GM19372 (cell line): Measurements from ENCODE around the gene GTF3C6.
"Not testable (repeated sequence)": the region's sequence is repeated elsewhere in the genome, so short reads cannot be mapped to it uniquely, and the experiment has no call there.

Experiments
- ATAC-seq: cut with Tn5 transposase; IDR thresholded peaks from one replicate; pipeline ENCODE4 v1.9.1; 2021; ENCODE audit warnings: mild to moderate bottlenecking, low read depth, moderate library complexity; ENCODE audit not compliant: unreplicated experiment

The GTF3C6 gene, protein sequence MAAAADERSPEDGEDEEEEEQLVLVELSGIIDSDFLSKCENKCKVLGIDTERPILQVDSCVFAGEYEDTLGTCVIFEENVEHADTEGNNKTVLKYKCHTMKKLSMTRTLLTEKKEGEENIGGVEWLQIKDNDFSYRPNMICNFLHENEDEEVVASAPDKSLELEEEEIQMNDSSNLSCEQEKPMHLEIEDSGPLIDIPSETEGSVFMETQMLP

GRCh38 chr6:110958329-110959192 is at the start of gene GTF3C6:
TSS of gene GTF3C6 (plus strand) at chr6:110958706. CDS start at chr6:110958770, 64 bp downstream.
- ATAC-seq, result peak; percentile 92

DNA sequence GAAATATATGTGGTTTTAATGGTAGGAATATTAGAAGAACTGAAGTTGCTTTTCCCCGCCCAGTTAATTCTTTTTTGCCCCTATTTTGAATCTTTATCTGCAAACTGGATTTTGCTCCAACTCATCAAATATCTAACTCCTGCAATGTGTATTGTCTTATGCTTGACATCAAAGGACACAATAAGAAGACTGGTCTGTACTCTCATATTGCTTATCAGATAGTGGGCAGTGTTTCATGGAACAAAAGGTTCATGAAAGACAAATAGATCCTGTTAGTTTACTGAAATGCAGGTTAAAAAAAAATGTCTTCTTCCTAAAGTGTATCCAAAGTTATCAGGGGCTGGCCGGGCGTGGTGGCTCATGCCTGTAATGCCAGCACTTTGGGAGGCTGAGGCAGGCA is 27.7 kb upstream of the GTF3C6 start:
- ATAC-seq, result no peak

DNA sequence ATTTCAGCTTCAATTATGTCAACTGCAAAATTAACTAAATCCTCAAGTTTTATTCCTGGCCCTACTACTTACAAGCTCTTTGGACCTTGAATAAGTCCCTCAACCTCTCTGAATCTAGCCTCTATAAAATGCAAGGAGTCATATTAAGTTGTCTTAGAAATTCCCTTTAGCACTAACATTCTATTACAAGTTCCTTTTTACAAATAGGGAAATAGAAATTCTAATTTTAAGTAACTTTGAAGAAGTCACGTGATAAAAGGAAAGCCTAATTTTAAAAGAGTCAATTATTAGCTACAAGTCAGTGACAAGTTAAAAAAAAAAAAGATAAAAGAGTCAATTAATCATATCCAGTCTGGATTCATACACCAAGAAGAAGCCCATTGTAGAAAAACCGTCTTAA is 24.6 kb upstream of the GTF3C6 start:
- ATAC-seq, result no peak

DNA sequence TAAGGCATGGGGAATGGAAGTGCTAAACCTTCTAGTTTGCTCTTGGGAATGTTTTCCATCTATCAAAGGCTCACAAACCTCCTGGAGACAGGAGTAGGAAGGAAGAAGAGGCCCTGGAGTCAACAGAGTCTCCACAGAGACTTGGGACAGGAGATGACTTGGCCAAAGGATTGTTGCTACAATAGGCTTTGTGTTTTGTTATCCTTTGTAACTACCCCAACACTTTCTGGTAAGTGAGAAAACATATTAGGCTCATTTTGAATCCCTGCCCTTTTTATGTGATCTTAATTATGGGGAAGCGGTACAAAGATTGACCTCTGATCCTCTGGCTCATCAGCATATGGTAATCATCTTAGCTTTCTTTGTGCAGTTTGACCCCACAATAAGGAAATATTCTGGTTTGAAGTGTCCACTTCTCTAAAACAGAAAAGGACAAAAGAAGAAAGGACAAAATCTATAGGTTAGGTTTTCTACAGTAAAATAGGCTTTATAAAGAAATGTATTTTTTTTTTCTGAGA is 24.1 kb upstream of the GTF3C6 start:
- no peak for ATAC-seq

DNA sequence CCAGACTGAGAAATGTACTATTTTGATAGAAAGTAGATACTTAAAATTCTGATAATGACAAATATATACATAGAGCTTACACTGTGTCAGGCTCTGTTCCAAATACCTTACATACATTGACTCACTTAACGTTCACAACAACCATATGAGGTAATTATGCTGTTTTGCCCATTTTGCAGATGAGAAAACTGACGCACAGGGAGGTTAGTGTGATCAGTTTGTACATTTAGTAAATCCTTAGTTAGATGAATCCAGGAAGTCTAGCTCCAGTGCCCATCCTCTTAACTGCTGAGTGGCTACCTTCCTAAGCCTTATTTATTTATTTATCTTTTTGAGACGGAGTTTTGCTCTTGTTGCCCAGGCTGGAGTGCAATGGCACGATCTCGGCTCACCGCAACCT is 23.3 kb upstream of the GTF3C6 start:
- ATAC-seq, result no peak

DNA sequence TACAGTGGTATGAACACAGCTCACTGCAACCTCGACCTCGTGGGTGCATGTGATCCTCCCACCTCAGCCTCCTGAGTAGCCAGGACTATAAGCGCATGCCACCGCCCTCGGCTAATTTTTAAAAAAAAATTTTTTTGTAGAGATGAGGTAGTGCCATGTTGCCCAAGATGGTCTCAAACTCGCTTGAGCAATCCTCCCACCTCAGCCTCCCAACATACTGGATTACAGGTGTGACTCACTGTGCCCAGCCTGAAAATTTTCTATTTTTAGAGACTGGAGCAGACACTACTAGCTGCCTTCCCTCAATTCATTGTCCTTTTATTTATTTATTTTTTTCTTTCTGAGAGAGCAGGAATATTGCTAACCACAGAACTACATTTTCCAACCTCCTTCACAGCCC is 20.3 kb upstream of the GTF3C6 start:
- no peak for ATAC-seq

- no peak for ATAC-seq
Measured at GRCh38 chr6:110939429-110940200, 18.9 kb upstream of the GTF3C6 start.

DNA sequence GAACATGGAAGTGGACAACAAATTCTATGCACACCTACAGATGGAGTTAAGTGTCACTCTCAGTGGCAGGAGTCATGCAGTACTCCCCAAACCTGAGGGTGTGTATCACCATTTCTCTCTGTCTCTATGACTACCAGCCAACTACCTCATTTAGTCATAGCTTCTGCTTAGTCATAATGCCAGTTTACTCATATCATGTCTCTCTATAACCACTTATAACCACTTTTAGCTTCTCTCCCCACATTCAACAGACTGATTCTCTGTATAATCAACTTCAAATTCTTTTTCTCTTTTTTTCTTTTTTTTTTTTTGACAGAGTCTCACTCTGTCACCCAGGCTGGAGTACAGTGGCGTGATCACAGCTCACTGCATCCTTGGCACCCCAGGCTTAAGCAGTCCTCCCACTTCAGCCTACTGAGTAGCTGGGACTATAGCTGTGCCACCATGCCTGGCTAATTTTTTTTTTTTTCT is 13.8 kb upstream of the GTF3C6 start:
- peak; percentile 98 for ATAC-seq

GRCh38 chr6:110946498-110946897 is 12.0 kb upstream of the GTF3C6 start:
- ATAC-seq, result no peak

- no peak for ATAC-seq
Measured at GRCh38 chr6:110949679-110950285, 8.7 kb upstream of the GTF3C6 start.

DNA sequence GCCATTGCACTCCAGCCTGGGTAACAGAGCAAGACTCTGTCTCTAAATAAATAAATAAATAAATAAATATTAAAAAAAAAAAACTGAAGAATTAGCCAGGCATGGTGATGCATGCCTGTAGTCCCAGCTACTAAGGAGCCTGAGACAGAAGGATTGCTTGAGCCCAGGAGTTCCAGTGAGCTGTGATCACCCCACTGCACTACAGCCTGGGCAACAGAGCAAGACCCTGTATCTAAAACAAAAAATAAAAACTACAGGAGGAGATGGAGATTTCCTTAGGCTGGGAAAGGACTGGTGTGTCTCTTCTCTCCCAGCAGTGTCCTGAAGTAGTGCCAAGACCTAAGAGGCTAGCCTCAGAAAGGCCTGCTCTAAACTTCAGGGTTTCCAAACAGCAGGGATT is 8.1 kb upstream of the GTF3C6 start:
- ATAC-seq, result no peak

DNA sequence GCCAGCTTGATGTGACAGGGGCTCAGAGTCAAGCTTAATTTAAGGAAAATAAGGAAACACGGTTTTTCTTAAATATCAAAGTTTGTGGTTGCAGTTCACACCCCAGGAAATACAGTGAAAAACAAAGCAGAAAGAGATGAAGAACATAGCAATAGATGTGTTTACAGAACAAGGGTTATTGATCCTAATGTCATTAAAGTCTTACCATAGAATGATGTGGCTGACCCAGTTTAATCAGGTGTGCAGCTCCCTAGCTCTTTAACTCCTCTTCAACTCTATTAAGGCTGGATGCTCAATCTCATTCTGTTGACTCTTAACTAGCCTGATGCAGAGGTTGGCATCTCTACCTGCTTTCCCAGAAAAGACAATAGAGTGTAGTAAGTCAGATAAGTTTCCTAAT is 7.5 kb upstream of the GTF3C6 start:
- no peak for ATAC-seq

GRCh38 chr6:110951986-110952794 is 6.3 kb upstream of the GTF3C6 start:
- no peak for ATAC-seq

- no peak for ATAC-seq
Measured at GRCh38 chr6:110953633-110954303, 4.7 kb upstream of the GTF3C6 start.

DNA sequence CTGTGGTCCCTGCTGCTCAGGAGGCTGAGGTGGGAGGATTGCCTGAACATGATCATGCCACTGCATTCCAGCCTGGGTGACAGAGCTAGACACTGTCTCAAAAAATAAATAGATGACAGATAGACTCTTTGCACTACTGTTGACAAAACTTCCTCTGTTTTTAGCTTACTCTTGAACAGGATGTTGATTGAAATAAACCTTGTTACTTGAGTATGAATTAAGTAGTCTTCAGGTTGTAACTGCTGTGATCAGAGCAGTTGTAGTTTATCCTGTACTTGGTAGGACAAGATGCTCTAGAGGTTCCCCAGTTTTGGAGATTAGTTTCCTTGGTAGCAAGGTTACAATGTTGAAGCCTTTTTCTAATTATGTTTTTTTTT is 1.5 kb downstream of the GTF3C6 start:
- ATAC-seq, result no peak

DNA sequence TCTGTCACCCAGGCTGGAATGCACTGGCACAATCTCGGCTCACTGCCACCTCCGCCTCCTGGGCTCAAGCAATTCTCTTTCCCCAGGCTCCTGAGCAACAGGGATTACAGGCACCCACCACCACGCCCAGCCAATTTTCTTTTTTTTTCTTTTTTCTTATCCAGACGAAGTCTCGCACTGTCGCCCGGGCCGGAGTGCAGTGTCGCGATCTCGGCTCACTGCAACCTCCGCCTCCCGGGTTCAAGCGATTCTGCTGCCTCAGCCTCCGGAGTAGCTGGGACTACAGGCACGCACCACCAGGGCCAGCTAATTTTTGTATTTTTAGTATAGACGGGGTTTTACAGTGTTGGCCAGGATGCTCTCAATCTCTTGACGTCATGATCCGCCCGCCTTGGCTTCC is 4.1 kb downstream of the GTF3C6 start:
- not testable (repeated sequence) for ATAC-seq

- ATAC-seq, result no peak
Measured at GRCh38 chr6:110965629-110966229, 7.2 kb downstream of the GTF3C6 start.

GRCh38 chr6:110968661-110969060 is 10.2 kb downstream of the GTF3C6 start:
- ATAC-seq, result not testable (repeated sequence)

- no peak for ATAC-seq
Measured at GRCh38 chr6:110971468-110971867, 13.0 kb downstream of the GTF3C6 start.
